ENCODE results near the gene TBX1. TPM values are rescaled to one million over a fixed set of nuclear protein-coding genes. Genes with fewer than 3 reads are reported as not detected.

TBX1 gene
- total RNA-seq, 1 donor from 2014 or later: not detected

- no peak for DNase-seq (ENCODE audit: low spot score in 2 of 2)
- H3K4me1 ChIP-seq: peaks cover 7 to 18% of the 10 kb centered on the region in 2 donors
- intact Hi-C loops (cut with DNase I): no loop called here
These were observed 39.0 kb upstream of the TBX1 start for GRCh38 chr22:19721330-19722177.

GRCh38 chr22:19722178-19722981, 38.2 kb upstream of the TBX1 start:
- Histone ChIP-seq H3K4me3 (no peak overlapping the region), H3K36me3 (peaks cover 10 to 18% of the 10 kb centered on the region in 2 donors), H3K27me3 (no peaks in the 10 kb centered on the region), H3K4me1 (peaks cover 7 to 15% of the 10 kb centered on the region in 2 donors), H3K27ac (no peak overlapping the region), H3K9me3 (no peaks in the 10 kb centered on the region)
- TF ChIP-seq CTCF (IDR thresholded peaks at IDR 0.05): no peak
- DNase-seq (ENCODE audit: low spot score in 2 of 2): no peak
- intact Hi-C loops (cut with DNase I): no loop called here

More at GRCh38 chr22:19721330-19722177, 39.0 kb upstream of the TBX1 start:
- no peaks in the 10 kb centered on the region for H3K9me3 ChIP-seq
- no peak overlapping the region for H3K27ac ChIP-seq
- H3K27me3 ChIP-seq: no peaks in the 10 kb centered on the region
- no peak overlapping the region for H3K4me3 ChIP-seq
- TF ChIP-seq CTCF (IDR thresholded peaks at IDR 0.05): no peak
- peaks cover 10 to 18% of the 10 kb centered on the region in 2 donors for H3K36me3 ChIP-seq

GRCh38 chr22:19722982-19723231, 37.7 kb upstream of the TBX1 start:
- DNase-seq (ENCODE audit: low spot score in 2 of 2): no peak
- Histone ChIP-seq H3K27ac (no peak overlapping the region), H3K4me3 (no peak overlapping the region), H3K36me3 (peaks cover 10 to 18% of the 10 kb centered on the region in 2 donors), H3K27me3 (no peaks in the 10 kb centered on the region), H3K9me3 (no peaks in the 10 kb centered on the region), H3K4me1 (peaks cover 2 to 10% of the 10 kb centered on the region in 2 donors)
- no peak for TF ChIP-seq CTCF (IDR thresholded peaks at IDR 0.05)
- intact Hi-C loops (cut with DNase I): no loop called here

- H3K4me1 ChIP-seq: peaks cover 2 to 9% of the 10 kb centered on the region in 2 donors
- peaks cover 10 to 18% of the 10 kb centered on the region in 2 donors for H3K36me3 ChIP-seq
- no peak within 1 kb of the TSS for H3K27ac ChIP-seq
- intact Hi-C loops (cut with DNase I): no loop called here
- DNase-seq (ENCODE audit: low spot score in 2 of 2): no peak
- TF ChIP-seq CTCF (IDR thresholded peaks at IDR 0.05): no peak
- H3K4me3 ChIP-seq: no peak within 1 kb of the TSS
- no peaks in the 10 kb centered on the region for H3K27me3 ChIP-seq
- no peaks in the 10 kb centered on the region for H3K9me3 ChIP-seq
These were observed 37.2 kb upstream of the TBX1 start, which contains the start of gene GP1BB for GRCh38 chr22:19723232-19723982. Gene GP1BB (plus strand): TSS chr22:19723539. CDS start chr22:19723570, 31 bp downstream.

- H3K9me3 ChIP-seq: no peaks in the 10 kb centered on the region
- no peak for DNase-seq (ENCODE audit: low spot score in 2 of 2)
- intact Hi-C loops (cut with DNase I): no loop called here
- no peak for TF ChIP-seq CTCF (IDR thresholded peaks at IDR 0.05)
- no peak overlapping the region for H3K4me3 ChIP-seq
- H3K27ac ChIP-seq: no peak overlapping the region
- peaks cover 2% of the 10 kb centered on the region in 2 donors for H3K4me1 ChIP-seq
- peaks cover 10 to 18% of the 10 kb centered on the region in 2 donors for H3K36me3 ChIP-seq
- H3K27me3 ChIP-seq: no peaks in the 10 kb centered on the region
These were observed 36.4 kb upstream of the TBX1 start for GRCh38 chr22:19723983-19724827.
